Trophoblast cell (in vitro differentiated cells and primary cell): ENCODE data around the gene NTMT2.
A peak's percentile ranks its signal among the peaks of the same experiment; 100 is the strongest.

Source experiments
- DNase-seq, 2 donors: peaks; one replicate each; pipeline ENCODE4 v3.0.0-alpha.2; 2016
- H2AFZ ChIP-seq: 2 replicates; pipeline ENCODE4 v1.6.1; 2013; ENCODE audit warnings: low read length, moderate library complexity, mild to moderate bottlenecking; ENCODE audit not compliant: insufficient read depth, poor library complexity
- H2AK5ac ChIP-seq: 2 replicates; pipeline ENCODE4 v1.6.1; 2013; ENCODE audit warnings: mild to moderate bottlenecking, low read length
- H2BK120ac ChIP-seq: 2 replicates; pipeline ENCODE4 v1.6.1; 2013; ENCODE audit warnings: low read length, mild to moderate bottlenecking, moderate library complexity; ENCODE audit not compliant: insufficient read depth, poor library complexity
- H2BK12ac ChIP-seq: 2 replicates; pipeline ENCODE4 v1.6.1; 2013; ENCODE audit warnings: mild to moderate bottlenecking, low read length, moderate library complexity
- H2BK5ac ChIP-seq: 2 replicates; pipeline ENCODE4 v1.6.1; 2013; ENCODE audit warnings: low read length, low read depth, moderate library complexity, mild to moderate bottlenecking; ENCODE audit not compliant: poor library complexity
- H3K14ac ChIP-seq: 2 replicates; pipeline ENCODE4 v1.6.1; 2013; ENCODE audit warnings: mild to moderate bottlenecking, low read length
- H3K18ac ChIP-seq: 2 replicates; pipeline ENCODE4 v1.6.1; 2013; ENCODE audit warnings: mild to moderate bottlenecking, low read length
- H3K23ac ChIP-seq: 2 replicates; pipeline ENCODE4 v1.6.1; 2013; ENCODE audit warnings: low read length
- H3K27ac ChIP-seq: 2 replicates; pipeline ENCODE4 v1.5.1; 2013; ENCODE audit warnings: low read depth, mild to moderate bottlenecking, inconsistent platforms, low read length, moderate library complexity
- H3K27me3 ChIP-seq: 2 replicates; pipeline ENCODE4 v1.6.1; 2013; ENCODE audit warnings: inconsistent platforms, mild to moderate bottlenecking, low read length, moderate library complexity; ENCODE audit not compliant: insufficient read depth
- H3K36me3 ChIP-seq, 2 experiments: 1 replicate in 1 of 2; 2 replicates in 1 of 2; pipeline ENCODE4 v1.6.1; 2013; ENCODE audit warnings: low read length in 2 of 2, mild to moderate bottlenecking in 2 of 2, moderate library complexity in 1 of 2; ENCODE audit not compliant: insufficient read depth in 2 of 2, control insufficient read depth in 1 of 2
- H3K4ac ChIP-seq: 2 replicates; pipeline ENCODE4 v1.6.1; 2013; ENCODE audit warnings: low read depth, mild to moderate bottlenecking, low read length, moderate library complexity
- H3K4me1 ChIP-seq, 2 experiments: 1 replicate in 1 of 2; 2 replicates in 1 of 2; pipeline ENCODE4 v1.6.1; 2013; ENCODE audit warnings: low read length in 2 of 2, mild to moderate bottlenecking in 2 of 2, moderate library complexity in 1 of 2; ENCODE audit not compliant: insufficient read depth in 2 of 2, control insufficient read depth in 1 of 2
- H3K4me2 ChIP-seq: 2 replicates; pipeline ENCODE4 v1.6.1; 2013; ENCODE audit warnings: inconsistent platforms, mild to moderate bottlenecking, low read length, moderate library complexity
- H3K4me3 ChIP-seq: 2 replicates; pipeline ENCODE4 v1.5.1; 2013; ENCODE audit warnings: mild to moderate bottlenecking, low read depth, low read length, inconsistent platforms
- H3K79me1 ChIP-seq: one replicate; pipeline ENCODE4 v1.6.1; 2013; ENCODE audit warnings: low read length
- H3K79me2 ChIP-seq: 2 replicates; pipeline ENCODE4 v1.6.1; 2013; ENCODE audit warnings: low read length, mild to moderate bottlenecking; ENCODE audit not compliant: control insufficient read depth, insufficient read depth, poor library complexity
- H3K9ac ChIP-seq: 2 replicates; pipeline ENCODE4 v1.6.1; 2013; ENCODE audit warnings: mild to moderate bottlenecking, low read length
- H3K9me3 ChIP-seq: 2 replicates; pipeline ENCODE4 v1.6.1; 2013; ENCODE audit warnings: low read depth, mild to moderate bottlenecking, control low read depth, inconsistent platforms, low read length; ENCODE audit not compliant: insufficient read depth
- H4K12ac ChIP-seq: 2 replicates; pipeline ENCODE4 v1.6.1; 2013; ENCODE audit warnings: low read depth, mild to moderate bottlenecking, low read length, moderate library complexity
- H4K8ac ChIP-seq: 2 replicates; pipeline ENCODE4 v1.6.1; 2013; ENCODE audit warnings: low read depth, mild to moderate bottlenecking, low read length, moderate library complexity
- H4K91ac ChIP-seq: one replicate; pipeline ENCODE4 v1.6.1; 2013; ENCODE audit warnings: low read depth, mild to moderate bottlenecking, low read length, moderate library complexity
- WGBS: extraction: QIAGEN DNeasy Blood & Tissue Kit; methylation state at CpG from one replicate; pipeline ENCODE4 v1.1.7; 2013; ENCODE audit warnings: missing lambda C conversion rate; ENCODE audit not compliant: insufficient read length, insufficient coverage; ENCODE audit errors: extremely low coverage; 5-methylcytosine and 5-hydroxymethylcytosine counted together

NTMT2 gene

GRCh38 chr1:170213596-170213995 lies 67.8 kb downstream of the NTMT2 start:
- no peak overlapping the region for H4K8ac ChIP-seq
- no peaks in the 10 kb centered on the region for H3K36me3 ChIP-seq
- H3K4ac ChIP-seq: peak overlapping the region; percentile 21
- H3K4me2 ChIP-seq: no peak overlapping the region
- peaks cover 11% of the 10 kb centered on the region for H3K79me1 ChIP-seq
- peaks cover 3 to 11% of the 10 kb centered on the region in 2 experiments for H3K4me1 ChIP-seq
- H3K9ac ChIP-seq: no peak overlapping the region
- H3K9me3 ChIP-seq: peaks cover 1% of the 10 kb centered on the region
- no CpG with 5 or more reads among the region's 6 CpGs for WGBS
- no peak overlapping the region for H3K23ac ChIP-seq
- peak overlapping the region; percentile 39 for H2BK5ac ChIP-seq
- no peak overlapping the region for H3K14ac ChIP-seq
- peak overlapping the region; percentile 4 for H4K91ac ChIP-seq
- H2BK12ac ChIP-seq: peak overlapping the region; percentile 93
- H4K12ac ChIP-seq: no peak overlapping the region
- peak overlapping the region; percentile 57 for H2BK120ac ChIP-seq
- peak overlapping the region; percentile 46 for H3K18ac ChIP-seq
- DNase-seq: no peak
- no peak overlapping the region for H3K4me3 ChIP-seq
- no peaks in the 10 kb centered on the region for H3K79me2 ChIP-seq
- H2AFZ ChIP-seq: no peak overlapping the region
- no peak overlapping the region for H3K27ac ChIP-seq
- H3K27me3 ChIP-seq: no peaks in the 10 kb centered on the region
- H2AK5ac ChIP-seq: peak overlapping the region; percentile 76

- no peak overlapping the region for H3K27ac ChIP-seq
- H4K91ac ChIP-seq: peak overlapping the region; percentile 8
- H3K4ac ChIP-seq: no peak overlapping the region
- H4K8ac ChIP-seq: no peak overlapping the region
- no peak overlapping the region for H3K4me3 ChIP-seq
- peak overlapping the region; percentile 93 for H2BK12ac ChIP-seq
- H3K9ac ChIP-seq: no peak overlapping the region
- peaks cover 4 to 12% of the 10 kb centered on the region in 2 experiments for H3K4me1 ChIP-seq
- no peaks in the 10 kb centered on the region for H3K36me3 ChIP-seq
- no peak overlapping the region for H4K12ac ChIP-seq
- peaks cover 2% of the 10 kb centered on the region for H3K9me3 ChIP-seq
- no peak overlapping the region for H2BK120ac ChIP-seq
- no peaks in the 10 kb centered on the region for H3K27me3 ChIP-seq
- no peak for DNase-seq
- H3K79me1 ChIP-seq: peaks cover 13% of the 10 kb centered on the region
- H3K14ac ChIP-seq: no peak overlapping the region
- H2AK5ac ChIP-seq: no peak overlapping the region
- H3K23ac ChIP-seq: no peak overlapping the region
- no CpG with 5 or more reads among the region's 10 CpGs for WGBS
- no peaks in the 10 kb centered on the region for H3K79me2 ChIP-seq
- H3K18ac ChIP-seq: no peak overlapping the region
- no peak overlapping the region for H2AFZ ChIP-seq
- H3K4me2 ChIP-seq: no peak overlapping the region
- peak overlapping the region; percentile 39 for H2BK5ac ChIP-seq
Observed at GRCh38 chr1:170214117-170215032, 68.6 kb downstream of the NTMT2 start.

GRCh38 chr1:170215072-170215885 lies 69.5 kb downstream of the NTMT2 start:
- H2BK12ac ChIP-seq: no peak overlapping the region
- H2BK120ac ChIP-seq: no peak overlapping the region
- H3K9me3 ChIP-seq: peaks cover 2% of the 10 kb centered on the region
- H3K36me3 ChIP-seq: no peaks in the 10 kb centered on the region
- H3K27me3 ChIP-seq: no peaks in the 10 kb centered on the region
- no peak overlapping the region for H4K8ac ChIP-seq
- no peak overlapping the region for H4K91ac ChIP-seq
- WGBS: no CpG with 5 or more reads among the region's 4 CpGs
- H3K79me1 ChIP-seq: peaks cover 18% of the 10 kb centered on the region
- H2AK5ac ChIP-seq: no peak overlapping the region
- no peak overlapping the region for H3K27ac ChIP-seq
- H3K4me2 ChIP-seq: no peak overlapping the region
- no peak for DNase-seq
- H3K4me3 ChIP-seq: no peak overlapping the region
- no peak overlapping the region for H3K9ac ChIP-seq
- H3K18ac ChIP-seq: no peak overlapping the region
- H3K23ac ChIP-seq: no peak overlapping the region
- no peak overlapping the region for H2BK5ac ChIP-seq
- no peak overlapping the region for H3K14ac ChIP-seq
- no peak overlapping the region for H3K4ac ChIP-seq
- peaks cover 2% of the 10 kb centered on the region for H3K79me2 ChIP-seq
- peaks cover 9 to 16% of the 10 kb centered on the region in 2 experiments for H3K4me1 ChIP-seq
- no peak overlapping the region for H2AFZ ChIP-seq
- no peak overlapping the region for H4K12ac ChIP-seq

GRCh38 chr1:170217517-170218256 lies 71.9 kb downstream of the NTMT2 start:
- peaks cover 27% of the 10 kb centered on the region for H3K79me1 ChIP-seq
- peaks cover 9 to 24% of the 10 kb centered on the region in 2 experiments for H3K4me1 ChIP-seq
- no peak overlapping the region for H3K4me3 ChIP-seq
- peak overlapping the region; percentile 77 for H2BK12ac ChIP-seq
- H3K36me3 ChIP-seq: no peaks in the 10 kb centered on the region
- H3K4ac ChIP-seq: no peak overlapping the region
- H2AK5ac ChIP-seq: no peak overlapping the region
- no CpG with 5 or more reads among the region's 5 CpGs for WGBS
- no peak overlapping the region for H3K4me2 ChIP-seq
- H2BK120ac ChIP-seq: peak overlapping the region; percentile 49
- H3K27ac ChIP-seq: no peak overlapping the region
- H2AFZ ChIP-seq: no peak overlapping the region
- H4K91ac ChIP-seq: no peak overlapping the region
- peaks cover 2% of the 10 kb centered on the region for H3K79me2 ChIP-seq
- no peak overlapping the region for H4K12ac ChIP-seq
- peak overlapping the region; percentile 23 for H2BK5ac ChIP-seq
- DNase-seq: no peak
- no peak overlapping the region for H4K8ac ChIP-seq
- no peak overlapping the region for H3K18ac ChIP-seq
- H3K14ac ChIP-seq: no peak overlapping the region
- H3K9ac ChIP-seq: no peak overlapping the region
- no peaks in the 10 kb centered on the region for H3K27me3 ChIP-seq
- H3K23ac ChIP-seq: peak overlapping the region; percentile 62
- H3K9me3 ChIP-seq: peaks cover 2% of the 10 kb centered on the region
